Cerebellar cortex (tissue), 1 donor: ENCODE measurements around the gene RAB11FIP3.

ENCODE experiments used
- DNase-seq: peaks from one replicate; pipeline ENCODE4 v3.0.0-alpha.2; 2015; ENCODE audit warnings: low spot score

RAB11FIP3 gene

GRCh38 chr16:424033-424622 is 1.3 kb upstream of the RAB11FIP3 start:
- DNase-seq, result peak; percentile 73

DNA sequence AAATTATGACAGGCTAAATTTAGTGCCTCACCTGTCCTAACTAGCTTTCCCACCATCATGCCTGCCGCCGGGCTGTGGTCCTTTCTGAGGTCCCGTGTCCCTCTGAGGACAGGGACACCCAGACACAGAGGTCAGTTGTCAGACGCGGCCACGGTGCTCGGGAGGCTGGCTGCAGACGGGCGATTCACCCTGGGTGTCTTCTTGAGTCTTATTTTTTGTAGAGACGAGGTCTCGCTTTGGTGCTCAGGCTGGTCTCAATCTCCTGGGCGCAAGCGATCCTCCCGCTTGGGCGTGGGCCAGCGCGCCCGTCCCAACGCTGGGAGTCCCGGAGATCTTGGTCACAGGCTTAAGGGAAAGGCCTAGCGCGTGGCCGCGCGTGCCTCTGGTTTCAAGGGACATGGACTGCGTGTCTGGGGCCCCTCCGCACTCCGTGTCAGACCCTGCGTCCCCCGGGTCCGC is 797 bp upstream of the RAB11FIP3 start:
- no peak for DNase-seq

- DNase-seq, result no peak
Observed at GRCh38 chr16:425740-426114, 278 bp downstream of the RAB11FIP3 start.

DNA sequence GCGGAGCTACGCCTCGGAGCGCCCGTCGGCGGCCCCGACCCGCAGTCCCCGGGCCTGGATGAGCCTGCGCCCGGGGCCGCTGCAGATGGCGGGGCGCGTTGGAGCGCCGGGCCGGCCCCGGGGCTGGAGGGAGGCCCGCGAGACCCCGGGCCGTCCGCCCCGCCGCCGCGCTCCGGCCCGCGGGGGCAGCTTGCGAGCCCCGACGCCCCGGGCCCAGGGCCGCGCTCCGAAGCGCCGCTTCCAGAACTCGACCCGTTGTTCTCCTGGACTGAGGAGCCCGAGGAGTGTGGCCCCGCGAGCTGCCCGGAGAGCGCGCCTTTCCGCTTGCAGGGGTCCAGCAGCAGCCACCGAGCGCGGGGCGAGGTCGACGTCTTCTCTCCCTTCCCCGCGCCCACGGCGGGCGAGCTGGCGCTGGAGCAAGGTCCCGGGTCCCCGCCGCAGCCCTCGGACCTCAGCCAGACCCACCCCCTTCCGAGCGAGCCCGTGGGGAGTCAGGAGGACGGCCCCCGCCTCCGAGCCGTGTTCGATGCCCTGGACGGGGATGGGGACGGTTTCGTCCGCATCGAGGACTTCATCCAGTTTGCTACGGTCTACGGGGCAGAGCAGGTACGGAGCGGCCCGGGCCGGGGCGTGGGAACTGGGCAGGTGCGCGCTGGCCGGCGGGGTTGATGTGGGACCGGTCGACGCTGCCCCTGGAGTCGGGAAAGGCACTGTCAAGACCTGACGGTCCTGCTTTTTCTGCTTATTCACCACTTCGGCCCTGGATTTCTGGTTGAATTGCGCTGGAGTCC is 861 bp downstream of the RAB11FIP3 start:
- no peak for DNase-seq

DNA sequence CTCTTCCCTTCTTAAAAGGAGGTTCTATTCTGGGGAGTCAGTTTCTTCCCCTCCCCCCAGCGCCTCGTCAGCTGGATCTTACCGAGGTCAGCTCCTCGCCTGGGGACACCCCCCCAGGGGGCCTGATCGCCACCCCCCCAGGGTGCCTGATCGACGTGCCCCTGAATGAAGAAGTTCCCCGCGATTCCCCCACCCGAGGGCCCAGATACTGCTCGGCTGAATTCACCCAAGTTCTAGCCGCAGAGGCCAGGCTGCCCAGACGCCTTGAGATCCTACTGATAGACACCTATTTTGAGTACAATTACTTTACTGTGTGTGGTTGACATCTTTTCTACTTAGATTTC is 1.4 kb downstream of the RAB11FIP3 start:
- DNase-seq, result no peak

- DNase-seq, result no peak
Observed at GRCh38 chr16:427250-427649, 1.8 kb downstream of the RAB11FIP3 start.

DNA sequence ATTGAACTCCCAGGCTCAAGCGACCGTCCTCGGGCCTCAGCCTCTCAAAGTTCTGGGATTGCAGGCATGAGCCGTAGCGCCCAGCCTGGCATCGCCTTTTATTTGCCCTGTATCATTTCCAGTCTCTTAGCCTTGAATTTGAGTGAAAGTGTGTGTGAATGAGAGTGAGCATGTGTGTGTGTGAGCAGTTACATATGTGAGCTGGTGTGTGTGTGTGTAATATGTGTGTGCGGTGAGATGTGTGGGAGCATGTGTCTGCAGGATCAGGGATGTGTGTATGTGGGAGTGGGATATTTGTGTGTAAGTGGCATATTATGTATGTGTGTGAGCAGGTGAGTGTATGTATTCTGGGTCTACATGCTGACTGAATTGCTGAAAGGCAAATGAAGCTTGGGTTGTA is 5.5 kb downstream of the RAB11FIP3 start:
- DNase-seq, result no peak

DNA sequence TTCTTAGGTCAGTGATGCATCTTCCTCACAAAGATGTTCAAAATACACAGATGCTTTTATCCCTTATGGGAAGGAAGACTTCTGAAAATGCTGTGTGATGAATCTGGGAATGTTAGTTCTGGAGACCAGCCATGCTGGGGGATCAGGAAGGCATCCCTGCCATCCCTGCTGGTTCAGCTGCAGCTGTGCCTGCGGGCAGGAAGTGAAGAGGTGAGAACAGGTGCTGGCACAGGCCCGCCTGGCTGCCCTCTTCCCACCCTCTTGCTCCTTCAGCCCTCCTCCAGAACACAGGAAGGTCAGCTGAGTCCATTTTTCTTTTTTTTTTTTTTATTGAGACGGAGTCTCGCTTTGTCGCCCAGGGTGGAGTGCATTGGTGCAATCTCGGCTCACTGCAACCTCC is 15.2 kb downstream of the RAB11FIP3 start:
- DNase-seq, result no peak

DNA sequence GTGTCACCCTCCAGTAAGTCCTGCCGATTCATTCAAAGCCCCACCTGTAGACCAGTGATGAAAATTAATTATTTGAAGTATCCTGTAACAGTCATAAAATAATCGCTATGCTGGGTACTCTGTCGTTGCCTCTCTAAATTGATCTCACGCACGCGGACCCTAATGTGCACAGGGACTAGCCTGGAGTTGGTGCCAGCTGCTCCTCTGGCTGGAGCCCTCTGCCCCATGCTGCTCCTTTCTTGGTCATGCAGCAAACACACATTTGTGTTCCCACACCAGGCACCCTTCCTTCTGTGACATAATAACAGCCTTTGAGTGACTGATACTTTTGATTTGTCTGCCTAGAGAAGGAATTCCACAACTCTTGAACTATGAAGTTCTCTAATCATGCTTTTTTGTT is 16.0 kb downstream of the RAB11FIP3 start:
- DNase-seq, result no peak

DNA sequence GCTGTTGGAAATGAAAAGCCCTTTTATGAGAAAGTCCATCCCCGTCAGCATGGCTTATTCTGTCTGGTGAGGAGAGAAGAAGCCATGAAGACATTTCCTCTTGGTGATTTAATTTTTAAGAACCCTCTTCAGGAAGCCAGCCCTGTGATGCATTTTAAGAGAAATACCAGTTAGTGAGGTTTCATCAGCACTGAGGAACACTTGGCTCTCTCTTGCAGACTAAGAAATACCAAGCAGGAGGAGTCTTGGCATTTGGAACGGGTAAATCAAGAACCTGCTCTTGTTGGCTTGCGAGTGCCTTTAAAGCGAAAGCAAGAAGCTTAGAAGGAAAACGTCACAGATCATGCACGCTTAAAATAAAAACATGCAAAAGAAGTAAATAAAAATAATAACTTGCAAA is 17.5 kb downstream of the RAB11FIP3 start:
- DNase-seq, result no peak

DNA sequence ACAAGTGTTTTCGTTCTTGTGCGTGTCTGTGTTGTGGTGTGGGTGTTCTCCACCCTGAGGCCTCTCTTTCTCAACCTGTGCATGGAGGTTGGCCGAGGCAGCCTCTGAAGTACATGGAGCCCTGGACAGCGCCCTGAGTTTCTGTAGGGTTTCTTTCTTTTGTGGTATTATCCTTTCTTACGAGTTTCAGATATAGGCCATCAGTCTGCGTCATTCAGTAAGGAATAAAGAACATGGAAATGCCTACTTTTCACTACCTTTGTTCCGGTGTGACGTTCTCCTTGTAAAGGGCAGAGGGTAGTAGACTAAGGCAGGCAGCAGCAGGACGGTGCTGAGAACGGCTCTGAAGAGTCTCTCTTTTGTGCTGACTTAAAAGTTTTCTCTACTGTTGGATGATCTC is 18.6 kb downstream of the RAB11FIP3 start:
- DNase-seq, result no peak

DNA sequence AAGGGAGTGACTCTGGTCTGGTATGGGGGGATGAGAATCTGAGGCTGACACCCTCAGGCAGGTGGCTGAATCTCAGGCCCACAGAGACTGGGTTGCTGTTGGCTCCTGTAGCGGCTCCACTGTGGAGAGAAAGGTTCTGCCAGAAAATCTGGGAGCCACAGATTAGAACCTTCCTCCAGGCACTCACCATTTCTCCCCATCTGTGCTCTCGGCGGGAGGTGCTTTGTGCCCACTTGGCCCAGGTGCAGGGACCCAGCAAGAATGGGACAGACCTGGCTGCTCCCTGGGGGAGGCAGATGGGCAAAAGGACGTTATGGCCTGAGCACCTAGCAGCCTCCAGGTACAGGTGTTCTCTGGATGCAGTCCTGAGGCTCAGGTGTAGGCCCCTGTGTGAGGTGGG is 20.1 kb downstream of the RAB11FIP3 start:
- DNase-seq, result peak; percentile 85

GRCh38 chr16:450385-450784 is 24.9 kb downstream of the RAB11FIP3 start:
- no peak for DNase-seq

GRCh38 chr16:450785-451512 is 25.5 kb downstream of the RAB11FIP3 start:
- DNase-seq, result no peak

DNA sequence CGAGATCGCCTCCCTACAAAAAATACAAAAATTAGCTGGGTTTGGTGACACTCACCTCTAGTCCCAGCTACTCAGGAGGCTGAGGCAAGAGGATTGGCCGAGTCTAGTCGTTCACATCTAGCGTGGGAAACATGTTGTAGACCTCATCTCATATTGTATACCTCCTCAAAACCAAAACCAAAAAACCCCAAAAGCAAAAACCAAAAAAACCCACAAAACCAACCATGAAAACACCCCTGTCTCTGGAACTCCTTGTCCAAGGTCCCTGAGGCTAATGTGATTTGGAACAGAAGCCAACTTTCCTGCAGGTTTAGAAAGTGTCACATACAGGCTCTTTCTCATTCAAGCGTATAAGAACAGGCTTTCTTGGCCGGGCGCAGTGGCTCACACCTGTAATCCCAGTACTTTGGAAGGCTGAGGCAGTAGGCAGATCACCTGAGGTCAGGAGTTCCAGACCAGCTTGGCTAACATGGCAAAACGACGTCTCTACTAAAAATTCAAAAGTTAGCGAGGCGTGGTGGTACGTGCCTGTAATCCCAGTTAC is 29.0 kb downstream of the RAB11FIP3 start:
- peak; percentile 72 for DNase-seq

DNA sequence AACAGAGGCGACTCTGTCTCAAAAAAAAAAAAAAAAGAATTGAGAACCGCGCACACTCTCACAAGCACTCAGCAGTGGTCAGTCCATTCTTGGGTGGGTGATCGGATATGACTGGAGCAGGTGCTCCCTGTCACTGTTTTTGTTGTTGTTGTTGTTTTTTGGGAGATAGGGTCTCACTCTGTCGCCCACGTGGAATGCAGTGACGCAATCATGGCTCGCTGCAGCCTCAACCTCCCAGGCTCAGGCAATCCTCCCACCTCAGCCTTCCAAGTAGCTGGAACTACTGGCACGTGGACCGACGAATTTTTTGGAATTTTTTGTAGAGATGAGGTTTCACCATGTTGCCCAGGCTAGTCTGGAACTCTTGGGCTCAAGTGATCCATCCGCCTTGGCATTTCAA is 30.0 kb downstream of the RAB11FIP3 start:
- DNase-seq, result no peak

- DNase-seq, result no peak
Observed at GRCh38 chr16:456891-457483, 31.5 kb downstream of the RAB11FIP3 start.

- DNase-seq, result peak; percentile 54
Observed at GRCh38 chr16:457732-458400, 32.4 kb downstream of the RAB11FIP3 start.

DNA sequence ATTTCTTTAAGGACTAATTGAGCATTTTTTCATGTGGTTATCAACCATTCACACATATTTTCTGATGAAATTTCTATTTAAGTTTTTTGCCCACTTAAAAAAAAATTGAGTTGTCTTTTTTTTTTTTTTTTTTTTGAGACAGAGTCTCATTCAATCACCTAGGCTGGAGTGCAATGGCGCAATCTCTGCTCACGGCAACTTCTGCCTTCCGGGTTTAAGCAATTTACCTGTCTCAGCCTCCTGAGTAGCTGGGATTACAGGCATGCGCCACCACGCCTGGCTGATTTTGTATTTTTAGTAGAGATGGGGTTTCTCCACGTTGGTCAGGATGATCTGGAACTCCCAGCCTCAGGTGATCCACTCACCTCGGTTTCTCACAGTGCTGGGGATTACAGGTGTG is 34.3 kb downstream of the RAB11FIP3 start:
- DNase-seq, result no peak

DNA sequence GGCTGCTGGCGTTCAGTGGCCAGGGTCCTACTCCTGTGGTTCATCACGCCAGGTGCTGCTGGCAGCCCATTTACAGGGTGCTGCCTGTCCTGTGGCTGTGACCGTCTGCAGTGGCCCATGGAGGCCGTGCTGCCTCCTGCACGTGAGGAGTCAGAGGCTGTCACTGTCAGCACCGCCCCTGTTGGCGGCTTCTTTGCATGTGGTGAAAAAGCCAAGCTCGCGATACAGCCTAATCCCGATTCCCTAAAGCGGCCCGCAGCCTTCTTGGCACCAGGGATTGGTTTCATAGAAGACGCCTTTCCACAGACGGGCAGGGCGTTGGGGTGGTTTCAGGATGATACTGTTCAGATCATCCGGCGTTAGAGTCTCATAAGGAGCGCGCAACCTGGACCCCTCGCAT is 35.3 kb downstream of the RAB11FIP3 start:
- DNase-seq, result no peak

DNA sequence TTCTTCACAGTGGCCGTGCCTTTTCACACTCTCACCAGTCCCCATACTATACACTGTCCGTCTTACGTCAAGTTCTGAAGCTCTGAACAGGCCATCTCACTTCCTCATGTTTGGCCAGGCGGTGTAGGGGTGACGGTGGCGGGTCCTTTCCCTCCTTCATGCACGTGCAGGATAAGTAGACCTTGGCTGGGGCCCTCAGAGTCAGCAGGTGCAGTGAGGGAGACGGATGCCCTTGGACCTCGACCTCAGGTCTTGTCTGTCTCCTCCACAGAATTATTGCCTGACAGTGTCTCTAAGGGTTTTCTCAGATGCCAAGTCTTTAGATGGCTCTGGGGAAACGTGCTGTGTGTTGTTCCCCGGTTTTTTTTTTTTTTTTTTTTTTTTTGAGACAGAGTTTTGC is 37.6 kb downstream of the RAB11FIP3 start:
- DNase-seq, result no peak

- DNase-seq, result no peak
Observed at GRCh38 chr16:466651-467050, 41.2 kb downstream of the RAB11FIP3 start.
